GM19351 (cell line): ENCODE measurements around the gene KCTD20.
"Not testable (repeated sequence)": the region's sequence is repeated elsewhere in the genome, so short reads cannot be mapped to it uniquely, and the experiment has no call there.

ENCODE experiments used
- ATAC-seq: cut with Tn5 transposase; IDR thresholded peaks from one replicate; pipeline ENCODE4 v1.9.1; 2021; ENCODE audit warnings: mild to moderate bottlenecking, moderate library complexity; ENCODE audit not compliant: unreplicated experiment

KCTD20 gene

GRCh38 chr6:36443471-36444428 is 950 bp downstream of the KCTD20 start:
- no peak for ATAC-seq

- ATAC-seq: no peak
Measured at GRCh38 chr6:36444470-36444869, 1.7 kb downstream of the KCTD20 start.

GRCh38 chr6:36445621-36446020 is 2.8 kb downstream of the KCTD20 start:
- ATAC-seq: no peak

DNA sequence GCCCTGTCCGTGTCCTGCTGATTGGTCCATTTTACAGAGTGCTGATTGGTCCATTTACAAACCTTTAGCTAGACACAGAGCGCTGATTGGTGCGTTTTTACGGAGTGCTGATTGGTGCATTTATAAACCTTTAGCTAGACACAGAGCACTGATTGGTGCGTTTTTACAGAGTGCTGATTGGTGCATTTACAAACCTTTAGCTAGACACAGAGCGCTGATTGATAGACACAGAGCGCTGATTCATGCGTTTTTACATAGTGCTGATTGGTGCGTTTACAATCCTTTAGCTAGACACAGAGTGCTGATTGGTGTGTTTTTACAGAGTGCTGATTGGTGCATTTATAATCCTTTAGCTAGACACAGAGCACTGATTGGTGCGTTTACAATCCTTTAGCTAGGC is 6.4 kb downstream of the KCTD20 start:
- ATAC-seq: not testable (repeated sequence)

- not testable (repeated sequence) for ATAC-seq
Measured at GRCh38 chr6:36452897-36453296, 10.1 kb downstream of the KCTD20 start.

DNA sequence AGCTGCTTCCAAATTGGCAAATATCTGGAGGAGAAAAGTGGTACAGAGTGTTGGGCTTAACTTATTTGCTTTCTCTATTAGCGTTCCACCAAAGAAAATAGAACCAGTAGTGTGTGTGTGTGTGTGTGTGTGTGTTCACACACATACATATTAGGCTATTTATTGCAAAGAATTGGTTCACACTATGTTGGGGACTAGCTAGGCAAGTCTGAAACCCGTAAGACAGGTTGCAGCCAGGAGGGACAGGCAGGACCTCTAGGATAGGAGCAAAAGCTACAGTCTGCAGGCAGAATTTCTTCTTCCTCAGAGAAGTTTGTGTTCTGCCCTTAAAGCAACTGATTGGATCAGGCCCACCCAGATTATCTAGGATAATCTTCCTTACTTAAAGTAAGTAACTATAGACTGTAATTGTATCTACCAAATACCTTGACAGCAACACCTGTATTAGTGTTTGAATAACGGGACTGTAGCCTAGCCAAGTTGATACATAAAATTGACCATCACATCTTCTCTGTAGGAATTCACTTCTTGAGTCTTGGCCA is 12.8 kb downstream of the KCTD20 start:
- no peak for ATAC-seq

GRCh38 chr6:36459501-36459900 is 16.7 kb downstream of the KCTD20 start:
- no peak for ATAC-seq

- no peak for ATAC-seq
Measured at GRCh38 chr6:36460916-36461315, 18.1 kb downstream of the KCTD20 start.

DNA sequence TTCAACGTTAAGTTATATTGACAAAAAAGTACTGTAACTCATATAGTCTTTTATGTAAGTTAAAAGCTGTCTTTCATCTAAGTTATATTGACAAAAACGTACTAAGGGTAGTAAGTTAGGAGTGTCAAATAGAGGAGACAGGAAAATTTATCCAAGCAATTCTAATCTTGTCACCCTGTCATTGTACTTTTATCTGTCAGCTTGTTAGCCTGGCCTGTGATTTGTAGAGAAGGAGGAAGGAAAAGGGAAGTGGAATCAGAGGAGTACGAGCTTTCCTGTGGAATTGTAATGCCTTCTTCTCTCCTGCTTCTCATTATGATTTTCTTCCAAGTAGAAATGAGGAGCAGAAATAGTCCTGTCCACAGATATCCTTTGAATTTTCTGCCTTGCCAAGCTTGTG is 18.8 kb downstream of the KCTD20 start:
- no peak for ATAC-seq

GRCh38 chr6:36463676-36464075 is 20.9 kb downstream of the KCTD20 start:
- ATAC-seq: no peak

DNA sequence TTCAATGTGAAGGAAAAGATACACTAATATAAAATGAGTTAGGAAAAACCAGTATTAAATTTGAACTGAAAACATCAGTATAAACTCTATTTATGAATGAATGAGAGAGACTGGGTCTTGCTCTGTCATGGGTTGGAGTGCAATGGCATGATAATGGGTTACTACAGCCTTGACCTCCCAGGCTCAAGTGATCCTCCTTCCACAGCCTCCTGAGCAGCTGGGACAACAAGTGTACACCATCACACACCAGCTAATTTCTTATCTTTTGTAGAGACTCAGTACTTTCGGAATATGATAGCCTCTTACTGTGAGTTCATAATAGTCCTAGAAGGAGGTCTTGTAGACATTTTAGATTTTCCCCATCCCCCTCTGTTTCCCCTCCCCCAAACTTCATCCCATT is 21.4 kb downstream of the KCTD20 start:
- no peak for ATAC-seq

- ATAC-seq: no peak
Measured at GRCh38 chr6:36467625-36468024, 24.8 kb downstream of the KCTD20 start.

GRCh38 chr6:36469148-36469661 is 26.4 kb downstream of the KCTD20 start:
- no peak for ATAC-seq

DNA sequence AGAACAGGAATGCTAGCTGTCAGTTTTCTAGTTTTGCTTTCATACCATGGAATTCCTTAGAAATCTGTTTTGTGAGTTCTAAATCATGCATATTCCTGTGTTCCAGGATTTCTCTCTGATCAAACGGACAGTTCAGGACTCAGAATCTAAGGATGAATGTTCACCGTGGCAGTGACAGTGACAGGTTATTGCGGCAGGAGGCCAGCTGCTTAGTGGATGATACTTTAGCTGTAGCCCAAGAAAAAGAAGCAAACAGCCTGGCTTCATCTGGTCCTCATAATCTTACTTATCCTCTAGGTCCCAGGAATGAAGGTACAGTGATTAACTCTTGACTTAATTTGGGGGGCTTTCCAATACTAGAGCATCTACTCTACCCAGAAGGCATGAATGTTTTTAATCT is 27.1 kb downstream of the KCTD20 start:
- ATAC-seq: no peak

DNA sequence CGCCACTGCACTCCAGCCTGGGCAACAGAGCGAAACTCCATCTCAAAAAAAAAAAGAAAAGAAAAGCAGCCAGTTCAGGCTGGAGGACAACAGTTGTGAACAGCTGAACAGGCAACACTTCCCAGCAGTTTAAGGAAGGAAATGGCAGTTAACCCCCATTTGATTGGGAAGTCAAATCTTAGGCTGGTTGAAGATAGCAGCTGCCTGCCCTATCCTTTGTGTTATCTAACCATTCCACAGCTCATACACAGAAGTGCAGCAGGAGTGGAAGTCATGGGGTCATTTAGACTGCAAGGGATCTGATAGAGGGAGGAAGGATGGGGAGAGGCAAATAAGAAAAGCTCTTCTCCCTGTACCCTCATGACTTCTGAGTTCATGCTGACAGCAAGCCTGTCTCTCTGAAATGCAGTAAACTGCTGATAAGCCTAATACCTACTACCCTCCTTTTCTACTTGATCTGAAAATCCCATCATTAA is 35.3 kb downstream of the KCTD20 start:
- no peak for ATAC-seq

- no peak for ATAC-seq
Measured at GRCh38 chr6:36479256-36479655, 36.5 kb downstream of the KCTD20 start.

DNA sequence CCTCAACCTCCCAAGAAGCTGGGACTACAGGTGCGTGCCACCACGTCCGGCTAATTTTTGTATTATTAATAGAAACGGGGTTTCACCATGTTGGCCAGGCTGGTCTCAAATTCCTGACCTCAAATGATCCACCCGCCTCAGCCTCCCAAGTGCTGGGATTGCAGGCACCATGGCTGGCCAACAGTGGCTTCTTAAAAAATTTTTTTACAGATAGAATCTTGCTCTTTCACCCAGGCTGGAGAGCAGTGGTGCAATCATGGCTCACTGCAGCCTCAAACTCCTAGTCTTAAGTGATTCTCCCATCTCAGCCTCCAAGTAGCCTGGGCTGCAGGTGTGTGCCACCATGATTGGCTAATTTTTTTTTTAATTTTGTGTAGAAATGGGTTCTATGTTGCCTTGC is 40.5 kb downstream of the KCTD20 start:
- ATAC-seq: not testable (repeated sequence)

DNA sequence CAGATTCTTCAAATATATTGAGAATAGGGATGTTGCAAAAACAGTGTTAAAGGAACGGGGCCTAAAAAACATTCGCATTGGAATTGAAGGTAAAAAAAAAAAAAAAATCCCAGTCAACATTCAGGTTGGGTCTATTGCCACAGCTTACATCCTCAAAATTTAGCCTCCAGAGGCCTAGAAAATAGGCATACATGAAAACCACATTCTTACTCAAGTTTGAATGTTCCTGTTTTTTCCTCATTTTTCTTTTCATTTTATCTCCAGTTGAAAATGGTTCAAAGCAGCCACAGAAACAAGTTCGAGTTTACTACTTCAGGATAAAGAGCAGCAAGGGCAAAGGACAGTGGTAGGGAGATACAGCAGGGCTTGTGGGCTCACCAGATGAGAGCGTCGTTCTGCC is 41.9 kb downstream of the KCTD20 start:
- ATAC-seq: no peak

DNA sequence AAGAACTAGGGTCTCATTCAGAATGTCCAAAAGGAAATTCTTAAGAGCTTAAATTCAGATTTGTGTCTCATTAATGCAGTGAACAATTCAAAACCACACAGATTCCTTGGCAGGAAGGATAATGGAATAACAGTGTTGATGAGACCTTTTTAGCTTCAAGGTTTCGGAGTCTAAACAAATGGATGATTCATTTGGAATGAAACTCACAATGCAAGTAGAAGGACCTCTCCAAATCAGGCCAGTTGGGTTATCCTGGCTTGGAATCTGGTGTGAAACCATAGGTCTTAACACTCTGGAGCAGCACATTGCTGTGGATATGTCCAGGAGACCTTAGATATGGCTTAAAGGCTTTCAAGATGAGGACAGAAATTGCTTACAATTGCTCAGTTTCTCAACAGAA is 44.9 kb downstream of the KCTD20 start:
- ATAC-seq: no peak

DNA sequence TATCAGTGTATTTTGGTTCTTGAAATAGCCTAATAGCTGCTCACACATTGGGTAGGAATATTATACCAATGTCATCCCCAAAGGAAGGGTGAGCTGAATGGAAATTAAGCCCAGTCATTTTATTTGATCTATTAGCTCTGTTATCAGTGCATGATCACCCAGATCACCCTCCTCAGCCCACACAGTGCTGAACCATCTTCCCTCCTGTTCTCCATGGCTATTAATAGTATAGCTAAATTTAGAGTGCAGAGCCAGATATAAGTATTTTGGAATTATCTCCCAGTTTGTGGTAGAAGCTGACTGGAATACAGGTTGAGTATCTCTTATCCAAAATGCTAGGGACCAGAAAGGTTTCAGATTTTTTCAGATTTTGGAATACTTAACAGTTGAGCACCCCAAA is 45.4 kb downstream of the KCTD20 start:
- ATAC-seq: no peak

DNA sequence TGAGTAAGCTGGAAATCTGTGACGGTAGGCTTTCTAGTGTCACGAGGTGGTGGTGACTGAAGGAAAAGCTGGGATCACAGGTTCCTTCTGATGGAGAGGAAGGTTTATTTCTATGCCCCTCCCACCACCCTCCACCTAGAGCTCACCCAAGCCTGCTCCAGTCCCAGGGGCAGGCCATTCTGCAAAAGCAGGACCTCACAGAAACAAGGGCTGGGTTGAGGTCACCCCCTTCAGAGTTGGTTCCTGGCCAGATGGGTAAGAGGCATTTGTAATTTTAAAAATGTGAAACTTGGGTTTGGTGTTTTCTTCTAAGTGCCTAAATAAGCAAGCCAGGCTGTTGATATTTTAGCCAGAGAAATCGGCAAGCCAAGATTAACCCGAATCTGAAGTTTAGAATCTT is 46.6 kb downstream of the KCTD20 start:
- no peak for ATAC-seq

- no peak for ATAC-seq
Measured at GRCh38 chr6:36491378-36491965, 48.7 kb downstream of the KCTD20 start.
